Measurements from ENCODE around the gene EPC2.
A peak's percentile ranks its signal among the peaks of the same experiment; 100 is the strongest.

Gene EPC2

GRCh38 chr2:148796735-148797512 is 152.4 kb downstream of the EPC2 start:
- TF ChIP-seq CTCF (IDR thresholded peaks at IDR 0.05; ENCODE audit: low read depth, low read length, missing control alignments): no peak
- H3K4me3 ChIP-seq (ENCODE audit: low read depth, low read length): no peak overlapping the region
- DNase-seq (ENCODE audit: low read depth): no peak

- no peak for DNase-seq (ENCODE audit: low read depth)
- TF ChIP-seq CTCF (IDR thresholded peaks at IDR 0.05; ENCODE audit: low read depth, low read length, missing control alignments): no peak
- H3K4me3 ChIP-seq (ENCODE audit: low read depth, low read length): no peak overlapping the region
Observed at GRCh38 chr2:148802448-148803220, 158.1 kb downstream of the EPC2 start.

GRCh38 chr2:148810081-148810480 is 165.5 kb downstream of the EPC2 start:
- no peak overlapping the region for H3K4me3 ChIP-seq (ENCODE audit: low read depth, low read length)
- no peak for TF ChIP-seq CTCF (IDR thresholded peaks at IDR 0.05; ENCODE audit: low read depth, low read length, missing control alignments)
- DNase-seq (ENCODE audit: low read depth): no peak

- no peak for TF ChIP-seq CTCF (IDR thresholded peaks at IDR 0.05; ENCODE audit: low read depth, low read length, missing control alignments)
- DNase-seq (ENCODE audit: low read depth): no peak
- H3K4me3 ChIP-seq (ENCODE audit: low read depth, low read length): no peak overlapping the region
Observed at GRCh38 chr2:148812306-148812705, 167.8 kb downstream of the EPC2 start.

- TF ChIP-seq CTCF (IDR thresholded peaks at IDR 0.05; ENCODE audit: low read depth, low read length, missing control alignments): peak; percentile 88
- peak; percentile 70 for DNase-seq (ENCODE audit: low read depth)
- H3K4me3 ChIP-seq (ENCODE audit: low read depth, low read length): peak overlapping the region; percentile 15; the same call in 1 of the 2 replicates
Observed at GRCh38 chr2:148813603-148814065, 169.1 kb downstream of the EPC2 start.

- no peak for DNase-seq (ENCODE audit: low read depth)
- H3K4me3 ChIP-seq (ENCODE audit: low read depth, low read length): peak overlapping the region; percentile 15; the same call in 1 of the 2 replicates
- TF ChIP-seq CTCF (IDR thresholded peaks at IDR 0.05; ENCODE audit: low read depth, low read length, missing control alignments): no peak
Observed at GRCh38 chr2:148814143-148814859, 169.8 kb downstream of the EPC2 start.
